ACHN (cell line): ENCODE measurements around the gene MYBPH.

Experiments used
- DNase-seq: peaks from one replicate; pipeline ENCODE4 v3.0.0-alpha.2; 2015
- in situ Hi-C: cut with HindIII; loops from 2 replicates; pipeline ENCODE4 v1.10.0; 2017; ENCODE audit warnings: low sequenced_read_pairs, low pct_ligation_motif_present, low pct_unique_long_range_greater_than_20kb

The MYBPH gene

DNA sequence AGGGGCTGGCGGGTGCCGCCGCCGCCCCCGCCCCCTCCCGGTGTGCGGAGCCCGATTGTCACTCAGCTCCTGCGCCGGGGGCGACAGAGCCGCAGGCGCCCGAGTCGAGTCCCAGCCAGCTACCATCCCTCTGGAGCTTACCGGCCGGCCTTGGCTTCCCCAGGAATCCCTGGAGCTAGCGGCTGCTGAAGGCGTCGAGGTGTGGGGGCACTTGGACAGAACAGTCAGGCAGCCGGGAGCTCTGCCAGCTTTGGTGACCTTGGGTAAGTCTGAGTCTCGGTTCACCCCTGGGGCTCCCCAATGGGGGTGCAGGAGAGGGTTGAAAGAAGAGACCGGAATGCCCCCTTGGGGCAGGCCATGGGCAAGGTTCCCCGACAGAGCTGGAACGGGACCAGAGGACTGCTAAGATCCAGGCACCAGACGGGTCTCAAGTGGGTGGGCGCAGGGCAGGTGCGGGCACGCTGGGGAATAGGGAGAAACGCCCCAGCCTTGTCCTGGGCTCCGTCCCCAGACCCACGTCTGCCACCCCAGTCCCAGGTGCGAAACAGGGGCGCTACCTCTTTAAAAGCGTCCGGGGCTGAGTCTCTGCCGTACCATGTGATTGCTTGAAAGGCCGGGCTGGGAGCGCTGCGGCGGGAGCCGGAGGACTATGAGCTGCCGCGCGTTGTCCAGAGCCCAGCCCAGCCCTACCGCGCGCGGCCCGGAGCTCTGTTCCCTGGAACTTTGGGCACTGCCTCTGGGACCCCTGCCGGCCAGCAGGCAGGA lies 47.8 kb downstream of the MYBPH start, which contains the start of gene ADORA1:
TSS of gene ADORA1 (plus strand) at position 61 of the 765 bp plus-strand sequence. CDS start 1,116 bp downstream, outside the sequence.
- in situ Hi-C loops = loop anchor here (10.0 kb wide), 1 partner anchor 87 kb away; no protein-coding TSS in a partner anchor
- peak; percentile 87 for DNase-seq

DNA sequence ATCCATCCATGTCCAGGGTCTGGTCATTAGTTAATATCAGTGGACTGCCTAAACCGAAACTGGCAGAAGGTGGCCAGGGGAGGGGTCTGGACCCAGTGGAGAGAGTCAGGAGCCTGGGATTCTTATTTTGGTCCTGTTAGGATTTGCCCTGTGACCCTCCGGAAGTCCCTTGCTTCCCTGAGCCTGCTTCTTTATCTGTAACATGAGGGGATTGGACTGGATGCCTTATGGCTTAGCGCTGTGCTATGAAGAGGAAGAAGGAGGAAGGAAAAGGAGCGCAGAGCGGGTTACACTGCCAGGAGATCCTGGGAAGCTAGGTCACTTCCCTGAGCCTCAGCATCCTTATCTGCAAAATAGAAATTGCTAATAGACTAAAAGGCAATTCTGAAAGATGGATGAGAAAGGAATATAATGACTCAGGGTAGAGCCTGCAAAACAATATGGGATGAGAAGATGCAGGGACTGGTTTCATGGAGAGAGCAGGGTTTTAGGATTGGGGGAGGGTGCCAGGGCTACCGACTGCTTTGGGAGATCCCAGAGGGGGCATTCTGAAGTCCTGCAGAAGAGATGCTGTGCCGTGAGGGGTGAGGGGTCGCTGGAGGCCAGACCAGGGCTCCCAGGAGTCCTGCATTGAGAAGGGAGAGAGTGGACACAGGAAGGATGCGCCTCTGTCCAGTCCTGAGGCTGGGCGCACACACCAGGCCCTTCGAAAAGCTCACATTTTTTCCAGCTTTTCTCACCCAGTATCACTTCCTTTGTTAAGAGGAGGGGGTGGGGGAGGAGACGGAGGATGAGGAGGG lies 48.6 kb downstream of the MYBPH start:
- in situ Hi-C loops = loop anchor here (10.0 kb wide), 1 partner anchor 88 kb away; no protein-coding TSS in a partner anchor
- DNase-seq = peak; percentile 73

DNA sequence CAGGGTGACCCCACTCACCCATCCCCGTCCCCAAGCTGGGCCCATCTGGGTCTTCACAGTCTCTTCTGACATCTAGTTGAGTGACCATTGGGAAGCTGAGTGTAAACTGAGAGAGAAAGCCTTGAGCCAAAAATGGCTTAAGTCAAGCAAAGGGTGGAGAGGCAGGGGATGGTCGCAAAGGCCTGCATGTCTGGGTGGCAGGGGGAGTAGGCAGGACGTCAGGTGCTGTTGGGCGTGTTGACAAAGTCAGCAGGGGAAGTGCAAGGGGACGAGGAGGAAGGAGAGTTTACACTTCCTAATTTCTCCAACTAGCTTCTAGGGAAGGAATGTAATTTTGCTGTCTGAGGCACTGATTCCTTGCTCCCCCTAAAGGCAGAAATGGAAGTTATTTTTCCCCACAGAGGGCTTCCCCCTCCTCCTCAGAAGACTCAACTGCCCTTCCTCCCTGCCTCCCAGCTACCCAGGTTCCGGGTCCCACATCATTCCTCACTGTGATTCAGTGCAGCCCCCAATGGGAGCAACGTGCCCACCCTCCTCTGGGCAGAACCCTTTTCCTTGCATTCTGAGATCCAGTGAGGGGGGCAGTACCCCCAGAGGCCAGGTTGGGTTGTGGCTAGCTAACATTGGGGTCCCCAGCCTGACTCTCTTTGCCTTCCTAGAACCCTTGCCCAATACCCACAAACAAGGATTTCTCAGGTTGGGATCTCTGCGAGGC lies 49.3 kb downstream of the MYBPH start:
- in situ Hi-C loops = loop anchor here (10.0 kb wide), 1 partner anchor 88 kb away; no protein-coding TSS in a partner anchor
- peak; percentile 72 for DNase-seq

DNA sequence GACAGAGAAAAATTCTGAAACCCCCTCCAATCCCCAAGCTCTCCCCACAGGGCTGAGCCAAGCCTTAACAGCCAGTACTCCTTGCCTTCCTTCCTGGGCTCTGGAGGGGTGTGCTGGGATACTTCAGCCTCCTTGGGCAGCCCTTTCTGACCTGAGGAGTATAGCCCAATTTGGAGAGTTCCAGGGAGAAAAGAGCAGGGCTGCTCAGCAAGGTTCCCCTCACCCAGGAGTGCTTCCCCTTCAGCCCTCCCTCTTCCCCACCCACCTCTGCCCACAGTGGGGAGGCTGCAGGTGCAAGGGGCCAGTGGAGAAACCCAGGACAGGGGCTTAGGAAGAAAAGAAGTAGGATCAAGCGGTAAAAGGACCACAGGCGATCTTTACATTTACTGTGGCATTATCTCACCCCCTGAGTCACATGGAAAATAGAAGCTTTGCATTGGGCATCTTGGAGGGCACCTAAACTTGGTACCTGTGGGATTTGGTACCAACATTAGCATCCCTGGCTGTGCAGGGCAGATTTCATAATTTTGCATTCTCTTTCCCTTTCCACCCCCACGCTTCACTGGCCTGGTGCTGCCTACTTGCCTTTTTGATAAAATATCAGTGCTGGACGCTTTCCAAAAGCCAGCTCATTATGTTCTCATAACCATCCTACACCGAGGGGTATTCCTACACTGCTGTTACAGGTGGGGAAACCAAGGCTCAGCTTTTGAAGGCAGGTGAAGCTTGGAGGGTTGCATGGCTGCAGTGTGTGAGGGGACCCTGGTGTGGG lies 50.9 kb downstream of the MYBPH start:
- peak; percentile 56 for DNase-seq

DNA sequence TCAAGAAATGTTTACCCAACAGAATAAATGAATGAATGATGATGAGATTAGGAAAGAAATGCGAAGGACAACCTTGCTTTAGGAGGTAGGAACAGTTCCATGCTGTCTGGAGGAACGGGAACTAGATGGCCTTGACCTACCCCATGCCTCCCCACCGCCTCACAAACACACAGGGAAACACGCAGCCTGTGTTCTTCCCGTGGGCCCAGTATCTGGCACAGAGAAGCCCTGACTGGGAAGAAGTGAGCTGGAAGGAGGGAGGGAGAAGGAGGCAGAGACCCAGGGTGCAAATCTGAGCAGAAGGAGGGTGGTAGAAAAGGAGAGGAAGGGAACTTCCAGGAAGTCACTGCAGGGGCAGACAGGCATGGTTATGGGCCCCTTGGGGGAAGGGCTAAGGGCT lies 51.6 kb downstream of the MYBPH start:
- in situ Hi-C loops = loop anchor here (10.0 kb wide), 1 partner anchor 91 kb away; no protein-coding TSS in a partner anchor

More for the DNA sequence above, 50.9 kb downstream of the MYBPH start:
- in situ Hi-C loops = loop anchor here (10.0 kb wide), 1 partner anchor 90 kb away; no protein-coding TSS in a partner anchor

DNA sequence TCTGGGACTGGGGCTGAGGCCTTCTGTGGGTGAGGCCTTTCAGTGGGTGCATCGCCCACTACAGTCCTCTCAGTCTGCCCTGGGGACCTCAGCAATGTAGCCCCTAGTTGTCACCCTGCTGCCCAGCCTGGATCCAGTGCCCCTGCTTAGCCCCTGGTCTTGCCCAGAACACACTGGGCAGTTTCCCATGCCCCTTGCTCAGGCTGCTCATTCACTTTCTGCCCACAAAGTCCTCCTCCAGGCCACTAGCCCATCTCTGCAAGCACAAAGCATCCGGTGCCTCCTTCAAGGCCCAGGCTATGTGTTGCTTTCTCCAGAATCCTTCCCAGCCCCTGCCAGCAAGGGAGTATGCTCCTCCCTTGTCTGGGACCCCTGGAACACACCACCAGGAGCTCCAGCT lies 53.5 kb downstream of the MYBPH start:
- in situ Hi-C loops = loop anchor here (10.0 kb wide), 1 partner anchor 93 kb away; no protein-coding TSS in a partner anchor
- DNase-seq = no peak

More for the DNA sequence above, 51.6 kb downstream of the MYBPH start:
- DNase-seq = no peak

DNA sequence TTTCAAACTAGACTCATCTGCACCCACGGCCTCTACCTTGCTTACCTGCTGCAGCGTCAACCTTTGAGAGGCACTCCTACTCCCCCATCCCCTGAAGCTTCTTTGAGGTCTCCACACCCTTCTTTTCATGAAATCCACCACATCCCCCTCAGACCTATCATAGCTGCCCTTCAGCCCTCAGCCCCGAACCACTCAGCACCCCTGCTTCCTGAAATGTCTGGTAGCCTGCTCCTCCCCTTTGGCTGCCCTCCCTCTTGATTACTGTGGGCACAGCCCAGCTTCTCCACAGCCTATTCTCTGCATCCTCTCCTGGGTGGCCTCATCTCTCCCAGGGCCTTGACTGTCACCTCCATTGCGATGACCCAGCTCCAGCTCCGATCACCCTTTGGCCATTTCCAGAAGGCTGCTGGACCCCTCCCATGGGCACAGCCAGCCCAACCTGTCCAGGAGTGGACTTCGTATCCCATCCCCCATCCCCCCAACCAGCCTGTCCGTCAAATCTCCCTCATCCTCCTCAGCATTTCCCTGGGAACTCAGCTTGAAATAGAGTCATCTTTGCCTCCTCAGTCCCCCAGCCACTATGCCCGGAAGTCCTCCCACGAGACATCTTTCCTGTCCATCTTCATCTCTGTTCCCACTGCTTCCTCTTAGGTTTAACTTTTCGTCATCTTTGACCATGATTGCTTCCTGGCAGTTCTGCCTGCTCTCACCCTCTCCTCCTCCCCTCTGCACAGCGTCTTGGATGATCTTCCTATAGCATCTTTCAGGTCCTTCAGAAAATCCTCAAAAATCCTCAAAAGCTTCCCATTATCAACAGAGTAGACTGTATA lies 54.2 kb downstream of the MYBPH start:
- in situ Hi-C loops = loop anchor here (10.0 kb wide), 1 partner anchor 93 kb away; no protein-coding TSS in a partner anchor
- no peak for DNase-seq

DNA sequence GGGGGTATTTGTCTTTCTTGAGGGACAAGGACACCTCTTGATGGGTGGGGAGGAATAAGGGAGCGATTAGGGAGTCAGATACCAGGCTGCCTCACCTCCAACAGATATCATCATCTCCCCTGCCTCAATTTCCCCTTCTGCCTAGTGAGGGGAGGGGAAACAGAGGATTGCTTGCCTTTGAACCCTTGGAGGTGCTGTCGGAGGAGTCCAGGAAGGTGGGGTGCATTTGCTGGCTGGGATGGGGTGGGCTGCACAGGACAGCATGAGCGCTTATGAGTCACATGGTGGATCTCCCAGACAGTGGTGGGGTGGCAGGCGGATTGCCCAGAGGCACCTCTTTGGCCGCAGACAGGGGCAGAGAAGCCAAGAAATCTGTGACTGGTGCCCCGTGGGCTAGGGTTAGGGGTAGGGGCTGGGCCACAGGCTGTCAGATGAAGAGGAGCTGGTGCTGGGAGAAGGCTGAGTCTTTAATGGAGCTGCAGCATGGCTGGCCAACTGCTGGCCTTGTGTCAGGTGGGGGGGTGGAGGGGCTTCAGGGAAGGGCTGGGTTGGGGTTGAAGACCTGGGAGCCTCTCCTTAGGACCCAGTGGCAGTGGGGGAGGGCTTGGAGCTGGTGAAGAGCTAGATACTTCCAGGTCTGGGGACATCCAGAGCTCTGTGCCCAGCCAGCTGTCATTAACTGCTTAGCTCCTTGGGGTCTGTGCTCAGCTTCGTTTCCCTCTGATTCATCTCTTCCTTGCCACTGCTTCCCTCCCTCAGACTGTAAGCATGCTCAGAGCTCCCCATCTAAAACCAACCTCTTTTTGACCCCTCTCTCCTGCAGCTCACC lies 55.1 kb downstream of the MYBPH start:
- no peak for DNase-seq
- in situ Hi-C loops = loop anchor here (10.0 kb wide), 1 partner anchor 94 kb away; no protein-coding TSS in a partner anchor
